GM23338 (cell line): ENCODE data around the gene STEAP1B.

ENCODE experiments used
- CTCF ChIP-seq, 2 experiments: fragments of 200-600 bp in 1 of 2; sonication (generic) in 1 of 2; conservative IDR thresholded peaks; 2 replicates each; pipeline versions ENCODE4 v1.5.1 to v1.6.1; 2016 to 2017; ENCODE audit warnings: antibody characterized with exemption in 2 of 2, low read depth in 2 of 2, mild to moderate bottlenecking in 2 of 2, moderate library complexity in 1 of 2
- EZH2 ChIP-seq: fragments of 200-600 bp; sonication (generic); IDR thresholded peaks from one replicate; pipeline ENCODE4 v1.8.0; 2017; ENCODE audit warnings: antibody characterized with exemption, mild to moderate bottlenecking, low read depth; ENCODE audit not compliant: unreplicated experiment
- EZH2phosphoT487 ChIP-seq: fragments of 200-600 bp; sonication (generic); IDR thresholded peaks from one replicate; pipeline ENCODE4 v1.8.1; 2018; ENCODE audit warnings: antibody characterized with exemption; ENCODE audit not compliant: unreplicated experiment
- JUNB ChIP-seq: IDR thresholded peaks from one replicate; pipeline ENCODE4 v1.6.1; 2016; ENCODE audit warnings: antibody characterized with exemption; ENCODE audit not compliant: unreplicated experiment
- POLR2AphosphoS5 ChIP-seq: IDR thresholded peaks from 2 replicates; pipeline ENCODE4 v1.6.1; 2016; ENCODE audit warnings: antibody characterized with exemption, low read depth
- STAT1 ChIP-seq: IDR thresholded peaks from one replicate; pipeline ENCODE4 v1.6.1; 2016; ENCODE audit warnings: antibody characterized with exemption; ENCODE audit not compliant: unreplicated experiment
- ZNF331 ChIP-seq: fragments of 250-450 bp; sonication (Bioruptor Pico); IDR thresholded peaks from 2 replicates; pipeline ENCODE4 v1.5.0; 2020; ENCODE audit warnings: low read depth, mild to moderate bottlenecking, moderate library complexity
- TF ChIP-seq, protein P1 (sequence below): IDR thresholded peaks from one replicate; pipeline ENCODE4 v1.6.1; 2018; ENCODE audit warnings: antibody characterized with exemption; ENCODE audit not compliant: unreplicated experiment

DNA sequence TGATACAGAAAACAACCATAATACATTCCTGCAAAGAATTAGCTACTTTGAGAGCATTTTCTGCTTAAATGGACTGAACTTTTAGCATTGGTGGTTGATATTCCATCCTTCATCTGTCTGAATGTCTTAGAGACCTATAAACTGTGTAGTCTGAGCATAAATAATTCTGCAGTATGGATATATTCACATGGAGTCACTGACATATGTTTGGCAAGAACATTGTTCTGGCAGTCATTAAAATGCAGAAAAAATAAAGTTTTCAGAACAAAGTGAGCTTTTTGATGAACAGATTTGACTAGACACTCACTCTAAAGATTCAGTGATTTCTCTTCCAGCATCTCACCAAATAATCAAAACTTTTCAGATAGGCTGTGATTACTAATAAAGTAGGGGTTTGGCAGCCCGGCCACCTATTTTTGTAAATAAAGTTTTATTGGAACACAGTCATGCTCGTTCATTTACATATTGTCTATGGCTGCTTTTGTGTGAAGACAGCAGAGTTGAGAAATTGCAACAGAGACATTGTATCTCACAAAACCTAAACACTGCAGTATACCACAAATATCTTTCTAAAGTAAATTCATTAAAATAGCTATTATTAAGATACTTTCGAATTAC lies 98.9 kb downstream of the STEAP1B start:
- no peak for TF ChIP-seq CTCF (conservative IDR thresholded peaks at IDR 0.05; ENCODE audit: low read depth in 2 of 2)
- TF ChIP-seq POLR2AphosphoS5: no peak
- no peak for TF ChIP-seq EZH2
- no peak for TF ChIP-seq ZNF331
- no peak for TF ChIP-seq EZH2phosphoT487
- TF ChIP-seq, protein P1, sequence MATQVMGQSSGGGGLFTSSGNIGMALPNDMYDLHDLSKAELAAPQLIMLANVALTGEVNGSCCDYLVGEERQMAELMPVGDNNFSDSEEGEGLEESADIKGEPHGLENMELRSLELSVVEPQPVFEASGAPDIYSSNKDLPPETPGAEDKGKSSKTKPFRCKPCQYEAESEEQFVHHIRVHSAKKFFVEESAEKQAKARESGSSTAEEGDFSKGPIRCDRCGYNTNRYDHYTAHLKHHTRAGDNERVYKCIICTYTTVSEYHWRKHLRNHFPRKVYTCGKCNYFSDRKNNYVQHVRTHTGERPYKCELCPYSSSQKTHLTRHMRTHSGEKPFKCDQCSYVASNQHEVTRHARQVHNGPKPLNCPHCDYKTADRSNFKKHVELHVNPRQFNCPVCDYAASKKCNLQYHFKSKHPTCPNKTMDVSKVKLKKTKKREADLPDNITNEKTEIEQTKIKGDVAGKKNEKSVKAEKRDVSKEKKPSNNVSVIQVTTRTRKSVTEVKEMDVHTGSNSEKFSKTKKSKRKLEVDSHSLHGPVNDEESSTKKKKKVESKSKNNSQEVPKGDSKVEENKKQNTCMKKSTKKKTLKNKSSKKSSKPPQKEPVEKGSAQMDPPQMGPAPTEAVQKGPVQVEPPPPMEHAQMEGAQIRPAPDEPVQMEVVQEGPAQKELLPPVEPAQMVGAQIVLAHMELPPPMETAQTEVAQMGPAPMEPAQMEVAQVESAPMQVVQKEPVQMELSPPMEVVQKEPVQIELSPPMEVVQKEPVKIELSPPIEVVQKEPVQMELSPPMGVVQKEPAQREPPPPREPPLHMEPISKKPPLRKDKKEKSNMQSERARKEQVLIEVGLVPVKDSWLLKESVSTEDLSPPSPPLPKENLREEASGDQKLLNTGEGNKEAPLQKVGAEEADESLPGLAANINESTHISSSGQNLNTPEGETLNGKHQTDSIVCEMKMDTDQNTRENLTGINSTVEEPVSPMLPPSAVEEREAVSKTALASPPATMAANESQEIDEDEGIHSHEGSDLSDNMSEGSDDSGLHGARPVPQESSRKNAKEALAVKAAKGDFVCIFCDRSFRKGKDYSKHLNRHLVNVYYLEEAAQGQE: no peak
- TF ChIP-seq STAT1: no peak
- TF ChIP-seq JUNB: no peak
